Measurements from ENCODE around the gene HSPBAP1.
"Not testable (repeated sequence)": the region's sequence is repeated elsewhere in the genome, so short reads cannot be mapped to it uniquely, and the experiment has no call there.

The HSPBAP1 gene

GRCh38 chr3:122730240-122730639, 63.4 kb downstream of the HSPBAP1 start:
- no peak for DNase-seq

- DNase-seq, result no peak
Measured at GRCh38 chr3:122728756-122729514, 64.7 kb downstream of the HSPBAP1 start.

GRCh38 chr3:122728186-122728585, 65.4 kb downstream of the HSPBAP1 start:
- DNase-seq, result no peak

GRCh38 chr3:122727766-122728165, 65.9 kb downstream of the HSPBAP1 start:
- no peak for DNase-seq

- no peak for DNase-seq
Measured at GRCh38 chr3:122727294-122727693, 66.3 kb downstream of the HSPBAP1 start.

- no peak for DNase-seq
Measured at GRCh38 chr3:122725106-122725505, 68.5 kb downstream of the HSPBAP1 start.

- no peak for DNase-seq
Measured at GRCh38 chr3:122719273-122719921, 74.2 kb downstream of the HSPBAP1 start.

GRCh38 chr3:122716667-122717066, 77.0 kb downstream of the HSPBAP1 start:
- no peak for DNase-seq

- DNase-seq, result no peak
Measured at GRCh38 chr3:122714273-122714672, 79.4 kb downstream of the HSPBAP1 start.

GRCh38 chr3:122710616-122711251, 82.9 kb downstream of the HSPBAP1 start:
- not testable (repeated sequence) for DNase-seq

GRCh38 chr3:122705379-122705778, 88.3 kb downstream of the HSPBAP1 start:
- no peak for DNase-seq

GRCh38 chr3:122700193-122700592, 93.4 kb downstream of the HSPBAP1 start:
- DNase-seq, result no peak

GRCh38 chr3:122697952-122698620, 95.5 kb downstream of the HSPBAP1 start:
- no peak for DNase-seq

- no peak for DNase-seq
Measured at GRCh38 chr3:122695927-122696561, 97.6 kb downstream of the HSPBAP1 start.

- DNase-seq, result no peak
Measured at GRCh38 chr3:122694966-122695365, 98.7 kb downstream of the HSPBAP1 start.

- DNase-seq, result no peak
Measured at GRCh38 chr3:122692674-122693073, 101.0 kb downstream of the HSPBAP1 start.

GRCh38 chr3:122691195-122691594, 102.4 kb downstream of the HSPBAP1 start:
- no peak for DNase-seq

- DNase-seq, result no peak
Measured at GRCh38 chr3:122690096-122690495, 103.5 kb downstream of the HSPBAP1 start.

Data from T1000 (cell line).